CD4-positive, alpha-beta T cell (primary cell): ENCODE data around the gene MAPK11. TPM values are rescaled to one million over a fixed set of nuclear protein-coding genes. Genes with fewer than 3 reads are reported as not detected.

Experiments
- ATAC-seq: fragments of 200-7000 bp; cut with Tn5 transposase; one replicate; pipeline ENCODE4 v1.10.0; 2022; ENCODE audit warnings: mild to moderate bottlenecking; ENCODE audit not compliant: poor library complexity
- CTCF ChIA-PET: fragments of 350-600 bp; sonication (Branson Sonifier 250); formaldehyde crosslinking; loops from one replicate; lab custom pipeline; 2021; ENCODE audit warnings: antibody characterized with exemption, inconsistent platforms; lab: Charles Lee
- POLR2A ChIA-PET: fragments of 350-600 bp; sonication (Branson Sonifier 250); formaldehyde crosslinking; loops from one replicate; lab custom pipeline; 2021; ENCODE audit warnings: antibody characterized with exemption, inconsistent platforms; lab: Charles Lee
- DNase-seq, 14 experiments: peaks; one replicate each; pipeline ENCODE4 v3.0.0-alpha.2; 2013 to 2020; ENCODE audit warnings: mixed read lengths in 2 of 14
- H3K27ac ChIP-seq, 2 donors: one replicate each; pipeline versions ENCODE4 v1.5.1 to v1.7.0; 2013; ENCODE audit warnings: low read length in 2 of 2, low read depth in 1 of 2, mild to moderate bottlenecking in 1 of 2
- H3K27me3 ChIP-seq, 2 experiments: 1 replicate in 1 of 2; 2 replicates in 1 of 2; pipeline versions ENCODE4 v1.6.1 to v1.7.0; 2013; ENCODE audit warnings: low read length in 2 of 2, control low read depth in 1 of 2, mild to moderate bottlenecking in 1 of 2, moderate library complexity in 1 of 2; ENCODE audit not compliant: insufficient read depth in 2 of 2, control insufficient read depth in 1 of 2
- H3K36me3 ChIP-seq: one replicate; pipeline ENCODE4 v1.6.1; 2013; ENCODE audit warnings: low read length, control low read depth; ENCODE audit not compliant: insufficient read depth
- H3K4me1 ChIP-seq: one replicate; pipeline ENCODE4 v1.6.1; 2013; ENCODE audit warnings: low read length, control low read depth; ENCODE audit not compliant: insufficient read depth
- H3K4me3 ChIP-seq: one replicate; pipeline ENCODE4 v1.5.1; 2013; ENCODE audit warnings: mild to moderate bottlenecking, low read length, moderate library complexity
- H3K9me3 ChIP-seq, 2 experiments: 1 replicate in 1 of 2; 2 replicates in 1 of 2; pipeline versions ENCODE4 v1.6.1 to v1.7.0; 2013; ENCODE audit warnings: low read length in 2 of 2, mild to moderate bottlenecking in 2 of 2, control low read depth in 1 of 2, moderate library complexity in 1 of 2; ENCODE audit not compliant: control insufficient read depth in 1 of 2, insufficient read depth in 1 of 2
- H3K27ac Mint-ChIP-seq: one replicate; pipeline ENCODE4 v1.8.0; 2020; ENCODE audit warnings: mixed read lengths
- H3K27me3 Mint-ChIP-seq: one replicate; pipeline ENCODE4 v1.8.0; 2021; ENCODE audit warnings: mixed read lengths
- H3K36me3 Mint-ChIP-seq: one replicate; pipeline ENCODE4 v1.8.0; 2021; ENCODE audit warnings: low read depth, mixed read lengths
- H3K4me1 Mint-ChIP-seq: one replicate; pipeline ENCODE4 v1.8.0; 2021; ENCODE audit warnings: low read depth, mixed read lengths
- H3K4me3 Mint-ChIP-seq: one replicate; pipeline ENCODE4 v1.8.0; 2020; ENCODE audit warnings: mild to moderate bottlenecking, mixed read lengths
- H3K9me3 Mint-ChIP-seq: one replicate; pipeline ENCODE4 v1.8.0; 2020; ENCODE audit warnings: mixed read lengths
- CTCF ChIP-seq: fragments of 200-600 bp; IDR thresholded peaks from one replicate; pipeline ENCODE4 v1.8.0; 2022; ENCODE audit warnings: antibody characterized with exemption, mild to moderate bottlenecking
- intact Hi-C, 2 experiments: fragments of 100-400 bp; cut with DNase I in 1 of 2; cut with micrococcal nuclease in 1 of 2; formaldehyde crosslinking; loops; one replicate each; pipeline versions ENCODE4 v1.15.1 to v1.9.0; 2023 to 2025; cut with DNase I, micrococcal nuclease
- total RNA-seq, 174 experiments: library from RNA in 2 of 174; stranded (reverse) in 2 of 174; gene quantifications; one replicate each; pipeline ENCODE4 v1.2.3 and lab custom pipeline; 2021 to 2026

The MAPK11 gene
- total RNA-seq, 2 experiments from 2014 or later: 4.2 to 4.9 TPM

- H3K4me1 Mint-ChIP-seq: peaks cover 16% of the 10 kb centered on the region
- ATAC-seq: no peak
- H3K27me3 ChIP-seq: no peaks in the 10 kb centered on the region
- no peak overlapping the region for H3K4me3 Mint-ChIP-seq
- no peaks in the 10 kb centered on the region for H3K27me3 Mint-ChIP-seq
- no peak overlapping the region for H3K27ac Mint-ChIP-seq
- TF ChIP-seq CTCF: no peak
- no peaks in the 10 kb centered on the region for H3K36me3 Mint-ChIP-seq
- intact Hi-C loops: no loop called here
- H3K4me1 ChIP-seq: peaks cover 21% of the 10 kb centered on the region
- ChIA-PET CTCF (no interaction called here), POLR2A (no interaction called here)
- DNase-seq: no peak
- no peaks in the 10 kb centered on the region for H3K36me3 ChIP-seq
- H3K4me3 ChIP-seq: no peak overlapping the region
- no peaks in the 10 kb centered on the region for H3K9me3 Mint-ChIP-seq
- no peak overlapping the region for H3K27ac ChIP-seq
- H3K9me3 ChIP-seq: no peaks in the 10 kb centered on the region
Observed at GRCh38 chr22:50318356-50318697, 48.1 kb upstream of the MAPK11 start.

GRCh38 chr22:50317674-50318073, 47.5 kb upstream of the MAPK11 start:
- Histone ChIP-seq H3K27me3 (no peaks in the 10 kb centered on the region), H3K9me3 (no peaks in the 10 kb centered on the region), H3K4me1 (peaks cover 25% of the 10 kb centered on the region), H3K4me3 (no peak overlapping the region), H3K36me3 (no peaks in the 10 kb centered on the region), H3K27ac (no peak overlapping the region)
- intact Hi-C loops: no loop called here
- H3K36me3 Mint-ChIP-seq: no peaks in the 10 kb centered on the region
- no peaks in the 10 kb centered on the region for H3K27me3 Mint-ChIP-seq
- H3K4me3 Mint-ChIP-seq: no peak overlapping the region
- TF ChIP-seq CTCF: no peak
- no peak overlapping the region for H3K27ac Mint-ChIP-seq
- no peaks in the 10 kb centered on the region for H3K9me3 Mint-ChIP-seq
- peaks cover 16% of the 10 kb centered on the region for H3K4me1 Mint-ChIP-seq
- CTCF ChIA-PET: no interaction called here
- DNase-seq (no peak), ATAC-seq (no peak)
- POLR2A ChIA-PET: no interaction called here

GRCh38 chr22:50317178-50317577, 47.0 kb upstream of the MAPK11 start:
- no peak for ATAC-seq
- no peak for TF ChIP-seq CTCF
- H3K27me3 ChIP-seq: no peaks in the 10 kb centered on the region
- ChIA-PET POLR2A (no interaction called here), CTCF (no interaction called here)
- H3K4me1 ChIP-seq: peaks cover 25% of the 10 kb centered on the region
- Mint-ChIP-seq H3K36me3 (no peaks in the 10 kb centered on the region), H3K27ac (no peak overlapping the region), H3K4me3 (no peak overlapping the region), H3K9me3 (no peaks in the 10 kb centered on the region), H3K27me3 (no peaks in the 10 kb centered on the region), H3K4me1 (peaks cover 16% of the 10 kb centered on the region)
- peak in 1 of 14 experiments; percentile 13 for DNase-seq
- intact Hi-C loops: no loop called here
- no peak overlapping the region for H3K4me3 ChIP-seq
- no peaks in the 10 kb centered on the region for H3K9me3 ChIP-seq
- no peak overlapping the region for H3K27ac ChIP-seq
- H3K36me3 ChIP-seq: no peaks in the 10 kb centered on the region
